DMS79 treated with DMSO at 0.1 percent for 48 hours (cell line): ENCODE measurements around the gene DUS3L.

Experiments used
- DNase-seq: peaks from one replicate; lab custom pipeline; 2025; lab: John Stamatoyannopoulos, UW

Gene DUS3L

GRCh38 chr19:5822181-5822844, 31.4 kb upstream of the DUS3L start:
- DNase-seq, result no peak

GRCh38 chr19:5821521-5822180, 30.7 kb upstream of the DUS3L start:
- DNase-seq, result no peak

GRCh38 chr19:5820785-5821184, 29.8 kb upstream of the DUS3L start:
- no peak for DNase-seq

GRCh38 chr19:5818594-5818993, 27.6 kb upstream of the DUS3L start:
- no peak for DNase-seq

- no peak for DNase-seq
Observed at GRCh38 chr19:5817218-5817617, 26.3 kb upstream of the DUS3L start.

- no peak for DNase-seq
Observed at GRCh38 chr19:5814852-5815246, 23.9 kb upstream of the DUS3L start.

- DNase-seq, result no peak
Observed at GRCh38 chr19:5814123-5814851, 23.3 kb upstream of the DUS3L start.

GRCh38 chr19:5811117-5811516, 20.2 kb upstream of the DUS3L start:
- no peak for DNase-seq

- DNase-seq, result no peak
Observed at GRCh38 chr19:5809469-5809868, 18.5 kb upstream of the DUS3L start.

- no peak for DNase-seq
Observed at GRCh38 chr19:5809053-5809452, 18.1 kb upstream of the DUS3L start.

- no peak for DNase-seq
Observed at GRCh38 chr19:5808120-5808816, 17.3 kb upstream of the DUS3L start.

GRCh38 chr19:5806905-5807304, 15.9 kb upstream of the DUS3L start:
- DNase-seq, result no peak

GRCh38 chr19:5806133-5806489, 15.1 kb upstream of the DUS3L start:
- no peak for DNase-seq

- DNase-seq, result peak; percentile 68
Observed at GRCh38 chr19:5805462-5806132, 14.6 kb upstream of the DUS3L start.

GRCh38 chr19:5804516-5805461, 13.8 kb upstream of the DUS3L start, which contains the start of gene NRTN:
TSS of gene NRTN (plus strand) at chr19:5805067. CDS start at chr19:5824166, 19,099 bp downstream.
- peak; percentile 7 for DNase-seq

- DNase-seq, result peak; percentile 86
Observed at GRCh38 chr19:5803752-5804515, 13.0 kb upstream of the DUS3L start.

- DNase-seq, result no peak
Observed at GRCh38 chr19:5803441-5803751, 12.4 kb upstream of the DUS3L start.

- peak; percentile 7 for DNase-seq
Observed at GRCh38 chr19:5801796-5802619, 11.0 kb upstream of the DUS3L start.
